ENCODE results near the gene OR9G4. TPM values are rescaled to one million over a fixed set of nuclear protein-coding genes. Genes with fewer than 3 reads are reported as not detected.

Gene OR9G4
- total RNA-seq, 1 donor from 2014 or later, result not detected

DNA sequence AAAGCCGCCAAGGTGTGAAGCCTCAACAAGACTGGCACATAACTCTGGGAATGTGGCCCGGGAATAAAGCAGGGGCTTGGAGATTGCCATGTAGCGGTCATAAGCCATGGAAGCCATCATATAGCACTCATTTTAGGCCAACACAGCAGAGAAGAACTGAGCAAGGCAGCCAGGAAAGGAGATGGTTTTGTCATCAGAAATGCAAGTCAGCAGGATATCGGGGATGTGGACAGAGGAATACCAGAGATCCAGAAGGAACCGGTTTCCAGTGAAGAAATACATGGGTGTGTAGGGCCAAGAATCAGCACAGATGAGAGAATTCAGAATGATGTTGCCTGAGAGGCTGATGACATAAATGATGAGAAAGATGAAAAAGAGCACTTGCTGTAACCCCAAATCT is 3.0 kb upstream of the OR9G4 start:
- Mint-ChIP-seq H3K4me3 (ENCODE audit: unreplicated experiment) (no peak overlapping the region), H3K36me3 (ENCODE audit: unreplicated experiment) (no peaks in the 10 kb centered on the region)

DNA sequence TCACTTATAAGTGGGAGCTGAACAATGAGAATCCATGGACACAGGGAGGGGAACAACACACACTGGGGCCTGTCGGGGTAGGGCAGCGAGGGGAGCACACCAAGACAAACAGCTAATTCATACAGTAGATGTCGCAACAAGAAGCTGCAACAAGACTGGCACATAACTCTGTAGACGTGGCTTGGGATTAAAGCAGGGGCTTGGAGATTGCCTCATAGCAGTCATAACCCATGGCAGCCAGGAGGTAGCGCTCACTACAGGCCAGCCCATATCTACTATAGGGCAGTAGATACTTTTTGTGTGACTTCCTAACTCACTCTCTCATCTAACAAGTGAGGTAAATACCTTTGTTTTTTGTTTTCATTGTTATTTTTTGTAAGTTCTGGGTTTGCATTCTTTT is 1.7 kb upstream of the OR9G4 start:
- Mint-ChIP-seq H3K9me3 (ENCODE audit: unreplicated experiment) (peaks cover 19% of the 10 kb centered on the region), H3K4me1 (ENCODE audit: unreplicated experiment) (no peaks in the 10 kb centered on the region), H3K4me3 (ENCODE audit: unreplicated experiment) (no peak overlapping the region), H3K27me3 (ENCODE audit: unreplicated experiment) (no peaks in the 10 kb centered on the region), H3K27ac (ENCODE audit: unreplicated experiment) (no peak overlapping the region), H3K36me3 (ENCODE audit: unreplicated experiment) (no peaks in the 10 kb centered on the region)
- DNase-seq (ENCODE audit: extremely low spot score, unreplicated experiment), result no peak
- TF ChIP-seq, protein P1, sequence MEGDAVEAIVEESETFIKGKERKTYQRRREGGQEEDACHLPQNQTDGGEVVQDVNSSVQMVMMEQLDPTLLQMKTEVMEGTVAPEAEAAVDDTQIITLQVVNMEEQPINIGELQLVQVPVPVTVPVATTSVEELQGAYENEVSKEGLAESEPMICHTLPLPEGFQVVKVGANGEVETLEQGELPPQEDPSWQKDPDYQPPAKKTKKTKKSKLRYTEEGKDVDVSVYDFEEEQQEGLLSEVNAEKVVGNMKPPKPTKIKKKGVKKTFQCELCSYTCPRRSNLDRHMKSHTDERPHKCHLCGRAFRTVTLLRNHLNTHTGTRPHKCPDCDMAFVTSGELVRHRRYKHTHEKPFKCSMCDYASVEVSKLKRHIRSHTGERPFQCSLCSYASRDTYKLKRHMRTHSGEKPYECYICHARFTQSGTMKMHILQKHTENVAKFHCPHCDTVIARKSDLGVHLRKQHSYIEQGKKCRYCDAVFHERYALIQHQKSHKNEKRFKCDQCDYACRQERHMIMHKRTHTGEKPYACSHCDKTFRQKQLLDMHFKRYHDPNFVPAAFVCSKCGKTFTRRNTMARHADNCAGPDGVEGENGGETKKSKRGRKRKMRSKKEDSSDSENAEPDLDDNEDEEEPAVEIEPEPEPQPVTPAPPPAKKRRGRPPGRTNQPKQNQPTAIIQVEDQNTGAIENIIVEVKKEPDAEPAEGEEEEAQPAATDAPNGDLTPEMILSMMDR (IDR thresholded peaks at IDR 0.05), result no peak

More for the DNA sequence above, 3.0 kb upstream of the OR9G4 start:
- Mint-ChIP-seq H3K4me1 (ENCODE audit: unreplicated experiment) (no peaks in the 10 kb centered on the region), H3K9me3 (ENCODE audit: unreplicated experiment) (peaks cover 19% of the 10 kb centered on the region), H3K27me3 (ENCODE audit: unreplicated experiment) (no peaks in the 10 kb centered on the region), H3K27ac (ENCODE audit: unreplicated experiment) (no peak overlapping the region)
- TF ChIP-seq, protein P1 (IDR thresholded peaks at IDR 0.05), result no peak
- DNase-seq (ENCODE audit: extremely low spot score, unreplicated experiment), result no peak

DNA sequence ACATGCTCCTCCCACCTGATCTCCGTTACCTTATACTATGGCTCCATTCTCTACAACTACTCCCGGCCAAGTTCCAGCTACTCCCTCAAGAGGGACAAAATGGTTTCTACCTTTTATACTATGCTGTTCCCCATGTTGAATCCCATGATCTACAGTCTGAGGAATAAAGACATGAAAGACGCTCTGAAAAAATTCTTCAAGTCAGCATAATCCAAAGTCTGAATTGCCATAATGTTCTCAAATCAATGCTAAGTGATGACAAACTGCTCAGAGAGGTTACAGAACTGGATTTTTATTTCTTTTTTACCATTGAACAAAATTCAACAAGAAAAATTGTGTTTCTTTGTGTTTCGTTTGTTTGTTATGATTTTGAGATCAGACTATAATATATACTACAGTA is 7.6 kb downstream of the OR9G4 start:
- Mint-ChIP-seq H3K27ac (ENCODE audit: unreplicated experiment) (no peak overlapping the region), H3K4me3 (ENCODE audit: unreplicated experiment) (no peak overlapping the region), H3K4me1 (ENCODE audit: unreplicated experiment) (no peaks in the 10 kb centered on the region), H3K9me3 (ENCODE audit: unreplicated experiment) (peaks cover 16% of the 10 kb centered on the region), H3K36me3 (ENCODE audit: unreplicated experiment) (no peaks in the 10 kb centered on the region), H3K27me3 (ENCODE audit: unreplicated experiment) (no peaks in the 10 kb centered on the region)
- no peak for DNase-seq (ENCODE audit: extremely low spot score, unreplicated experiment)
- TF ChIP-seq, protein P1 (IDR thresholded peaks at IDR 0.05), result no peak

DNA sequence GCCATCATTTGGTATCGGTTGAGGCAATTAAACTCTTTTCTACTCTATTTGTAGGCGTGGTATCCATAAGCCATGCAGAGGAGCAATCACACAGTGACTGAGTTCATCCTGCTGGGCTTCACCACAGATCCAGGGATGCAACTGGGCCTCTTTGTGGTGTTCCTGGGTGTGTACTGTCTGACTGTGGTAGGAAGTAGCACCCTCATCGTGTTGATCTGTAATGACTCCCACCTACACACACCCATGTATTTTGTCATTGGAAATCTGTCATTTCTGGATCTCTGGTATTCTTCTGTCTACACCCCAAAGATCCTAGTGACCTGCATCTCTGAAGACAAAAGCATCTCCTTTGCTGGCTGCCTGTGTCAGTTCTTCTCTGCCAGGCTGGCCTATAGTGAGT is 8.4 kb downstream of the OR9G4 start:
- Mint-ChIP-seq H3K9me3 (ENCODE audit: unreplicated experiment) (peaks cover 16% of the 10 kb centered on the region), H3K36me3 (ENCODE audit: unreplicated experiment) (no peaks in the 10 kb centered on the region), H3K27me3 (ENCODE audit: unreplicated experiment) (no peaks in the 10 kb centered on the region), H3K27ac (ENCODE audit: unreplicated experiment) (no peak overlapping the region), H3K4me3 (ENCODE audit: unreplicated experiment) (no peak overlapping the region), H3K4me1 (ENCODE audit: unreplicated experiment) (no peaks in the 10 kb centered on the region)
- TF ChIP-seq, protein P1 (IDR thresholded peaks at IDR 0.05), result no peak
- DNase-seq (ENCODE audit: extremely low spot score, unreplicated experiment), result no peak

DNA sequence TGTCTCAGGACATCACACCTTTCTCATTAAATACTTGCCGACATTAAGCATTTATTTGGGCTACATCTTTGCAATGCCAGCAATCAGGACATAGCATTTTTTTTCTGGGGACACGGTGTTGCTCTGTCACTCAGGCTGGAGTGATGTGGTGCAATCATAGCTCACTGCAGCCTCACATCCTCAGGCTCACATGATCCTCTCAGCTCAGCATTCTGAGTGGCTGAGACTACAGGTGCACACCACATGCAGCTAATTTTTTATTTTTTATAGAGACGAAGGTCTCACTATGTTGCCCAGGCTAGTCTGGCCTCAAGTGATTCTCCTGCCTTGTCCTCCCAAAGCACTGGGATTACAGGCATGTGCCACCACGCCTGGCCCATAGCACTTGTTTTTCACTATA is 28.0 kb downstream of the OR9G4 start:
- Mint-ChIP-seq H3K4me1 (ENCODE audit: unreplicated experiment) (no peaks in the 10 kb centered on the region), H3K36me3 (ENCODE audit: unreplicated experiment) (no peaks in the 10 kb centered on the region), H3K4me3 (ENCODE audit: unreplicated experiment) (no peak overlapping the region), H3K27ac (ENCODE audit: unreplicated experiment) (no peak overlapping the region), H3K9me3 (ENCODE audit: unreplicated experiment) (peaks cover 18% of the 10 kb centered on the region), H3K27me3 (ENCODE audit: unreplicated experiment) (no peaks in the 10 kb centered on the region)
- DNase-seq (ENCODE audit: extremely low spot score, unreplicated experiment), result no peak
- TF ChIP-seq, protein P1 (IDR thresholded peaks at IDR 0.05), result no peak

Data from osteocyte (in vitro differentiated cells).